ENCODE data around the gene DPM3.
"Not testable (repeated sequence)": the region's sequence is repeated elsewhere in the genome, so short reads cannot be mapped to it uniquely, and the experiment has no call there.

DPM3 gene

GRCh38 chr1:155174324-155175280 lies 34.3 kb upstream of the DPM3 start:
- no peak for DNase-seq

- peak; percentile 40 for DNase-seq
Measured at GRCh38 chr1:155173478-155174323, 33.4 kb upstream of the DPM3 start, which contains the start of gene TRIM46. TRIM46 (plus strand) TSS chr1:155173849; CDS start chr1:155173967, 118 bp downstream.

- DNase-seq = peak; percentile 85
Measured at GRCh38 chr1:155172732-155173477, 32.6 kb upstream of the DPM3 start, which contains the start of gene KRTCAP2. KRTCAP2 (minus strand) TSS chr1:155173304; CDS start chr1:155173224, 80 bp downstream.

- DNase-seq = no peak
Measured at GRCh38 chr1:155171836-155172731, 31.8 kb upstream of the DPM3 start.

GRCh38 chr1:155170806-155171205 lies 30.5 kb upstream of the DPM3 start:
- no peak for DNase-seq

- no peak for DNase-seq
Measured at GRCh38 chr1:155170101-155170785, 29.9 kb upstream of the DPM3 start.

GRCh38 chr1:155169541-155169940 lies 29.2 kb upstream of the DPM3 start:
- no peak for DNase-seq

- no peak for DNase-seq
Measured at GRCh38 chr1:155168456-155169210, 28.3 kb upstream of the DPM3 start.

GRCh38 chr1:155168105-155168445 lies 27.7 kb upstream of the DPM3 start:
- not testable (repeated sequence) for DNase-seq

GRCh38 chr1:155167166-155168104 lies 27.1 kb upstream of the DPM3 start:
- peak; percentile 83 for DNase-seq

GRCh38 chr1:155166471-155167165 lies 26.3 kb upstream of the DPM3 start:
- no peak for DNase-seq

GRCh38 chr1:155166051-155166470 lies 25.7 kb upstream of the DPM3 start:
- no peak for DNase-seq

GRCh38 chr1:155164625-155165024 lies 24.3 kb upstream of the DPM3 start:
- not testable (repeated sequence) for DNase-seq

- DNase-seq = not testable (repeated sequence)
Measured at GRCh38 chr1:155163785-155164184, 23.5 kb upstream of the DPM3 start.

GRCh38 chr1:155162631-155163030 lies 22.3 kb upstream of the DPM3 start:
- DNase-seq = not testable (repeated sequence)

- DNase-seq = no peak
Measured at GRCh38 chr1:155160128-155160527, 19.8 kb upstream of the DPM3 start.

- DNase-seq = no peak
Measured at GRCh38 chr1:155158991-155159390, 18.7 kb upstream of the DPM3 start.

GRCh38 chr1:155155996-155156643 lies 15.8 kb upstream of the DPM3 start:
- not testable (repeated sequence) for DNase-seq

All from kidney glomerular epithelial cell (primary cell).